Parietal lobe (tissue), 2 donors: ENCODE data around the gene ZG16. TPM values are rescaled to one million over a fixed set of nuclear protein-coding genes. Genes with fewer than 3 reads are reported as not detected.

Experiments used
- small RNA-seq: library from RNA; depleted of rRNA; stranded (forward); fragments of <200 nt; gene quantifications from one replicate; pipeline ENCODE3, GENCODE V24; 2014; ENCODE audit warnings: low replicate concordance
- total RNA-seq: library from RNA; depleted of rRNA; stranded (reverse); fragments of >200 nt; gene quantifications from one replicate; pipeline ENCODE4 v1.2.3, GENCODE V29; 2014

The ZG16 gene, protein sequence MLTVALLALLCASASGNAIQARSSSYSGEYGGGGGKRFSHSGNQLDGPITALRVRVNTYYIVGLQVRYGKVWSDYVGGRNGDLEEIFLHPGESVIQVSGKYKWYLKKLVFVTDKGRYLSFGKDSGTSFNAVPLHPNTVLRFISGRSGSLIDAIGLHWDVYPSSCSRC
- total RNA-seq: not detected

DNA sequence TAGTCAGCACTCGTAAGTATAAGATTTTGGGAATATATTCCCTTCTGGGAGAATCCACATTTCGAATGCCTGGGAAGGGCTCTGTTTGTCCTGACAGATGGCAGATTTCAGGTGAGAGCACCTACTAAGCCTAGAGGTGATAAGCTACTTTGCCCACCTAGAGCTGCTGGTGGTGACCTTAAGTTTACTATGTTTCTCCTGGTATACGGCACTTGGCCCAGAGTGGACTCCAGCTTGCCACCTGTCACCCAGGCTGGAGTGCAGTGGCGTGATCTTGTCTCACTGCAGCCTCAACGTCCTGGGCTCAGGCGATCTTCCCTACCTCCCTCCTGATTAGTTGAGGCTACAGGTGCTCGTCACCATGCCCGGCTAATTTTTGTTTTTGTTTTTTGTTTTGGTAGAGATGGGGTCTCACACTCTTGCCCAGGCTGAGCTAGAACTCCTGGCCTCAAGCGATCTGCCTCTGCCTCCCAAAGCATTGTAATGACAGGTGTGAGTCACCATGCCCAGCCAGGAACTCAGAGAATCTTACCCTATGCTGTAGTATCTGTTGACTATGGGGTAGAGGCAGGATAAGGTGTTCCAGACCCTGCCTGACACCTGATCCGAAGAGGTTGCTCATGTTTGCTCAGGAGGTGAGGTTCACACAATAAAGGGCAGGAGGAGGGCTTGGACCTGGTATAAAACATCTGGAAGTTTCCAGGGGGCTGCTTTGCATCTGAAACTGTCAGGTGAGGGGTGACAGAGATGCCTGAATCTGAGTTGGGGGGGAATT is at the start of gene ZG16:
Gene ZG16 (plus strand): TSS at position 681 of the 775 bp plus-strand sequence. CDS start 1,011 bp downstream, outside the sequence.

DNA sequence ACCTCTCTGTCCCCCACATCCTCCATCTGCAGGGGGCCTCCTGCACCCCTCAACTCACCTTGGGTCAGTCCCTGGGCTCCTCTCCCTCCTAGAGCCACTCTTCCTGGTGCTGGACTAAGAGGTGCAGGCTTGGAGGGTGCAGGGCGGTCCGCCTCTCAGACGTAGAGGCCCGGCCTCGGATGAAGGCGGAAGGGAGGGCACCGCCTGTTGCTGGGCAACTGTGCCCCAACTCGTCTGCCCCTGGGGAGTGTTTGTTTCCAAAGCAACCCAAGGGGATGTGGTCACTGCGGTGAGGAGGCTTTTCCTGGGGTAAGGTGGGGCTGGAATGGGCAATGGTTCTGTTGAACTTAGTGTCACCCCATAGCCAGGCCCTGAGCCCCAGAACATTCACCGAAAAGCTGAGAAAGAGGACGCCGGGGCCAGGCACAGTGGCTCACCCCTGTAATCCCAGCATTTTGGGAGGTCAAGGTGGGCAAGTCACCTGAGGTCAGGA is 32.2 kb upstream of the ZG16 start, which contains the start of gene C16orf54:
Gene C16orf54 (minus strand): TSS at position 138 of the 493 bp plus-strand sequence. CDS start 1,039 bp downstream, outside the sequence.

DNA sequence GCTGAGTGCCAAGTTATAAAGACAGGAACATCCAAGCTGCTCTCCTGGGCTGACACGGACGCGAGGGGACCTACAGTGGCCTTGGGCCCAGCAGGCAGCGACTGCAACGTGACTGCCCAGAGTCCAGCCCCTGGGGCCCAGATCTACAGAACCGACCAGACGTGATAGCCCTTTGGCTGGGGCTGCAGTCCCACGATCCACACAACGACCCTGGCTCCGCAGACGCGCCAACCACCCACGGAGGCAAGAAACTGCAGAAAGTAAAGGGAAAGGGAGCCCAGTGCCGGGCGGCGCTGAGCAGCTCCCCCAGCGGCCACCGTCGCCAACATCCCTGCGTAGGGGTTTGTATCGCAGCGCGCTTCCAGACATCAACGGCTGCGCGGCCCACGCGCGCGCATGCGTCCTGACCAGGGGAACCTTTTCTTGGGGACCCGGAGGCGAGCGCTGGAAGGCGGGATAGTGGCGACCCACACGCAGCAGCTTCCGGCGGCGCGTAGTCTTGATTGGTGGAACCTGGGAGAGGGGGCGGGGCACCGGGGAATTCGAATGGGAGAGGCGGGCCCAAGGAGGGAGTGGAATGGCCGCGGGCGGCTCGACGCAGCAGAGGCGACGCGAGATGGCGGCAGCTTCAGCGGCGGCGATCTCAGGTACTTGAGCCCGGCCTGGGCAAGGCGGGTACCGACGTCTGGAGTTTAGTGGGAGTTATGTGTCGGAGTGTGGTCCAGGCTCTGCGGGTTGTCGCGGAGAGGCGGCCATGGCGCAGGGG is 12.3 kb downstream of the ZG16 start, which contains the start of gene KIF22:
Gene KIF22 (plus strand): TSS at position 569 of the 766 bp plus-strand sequence. CDS start 9 bp downstream, at position 578.

DNA sequence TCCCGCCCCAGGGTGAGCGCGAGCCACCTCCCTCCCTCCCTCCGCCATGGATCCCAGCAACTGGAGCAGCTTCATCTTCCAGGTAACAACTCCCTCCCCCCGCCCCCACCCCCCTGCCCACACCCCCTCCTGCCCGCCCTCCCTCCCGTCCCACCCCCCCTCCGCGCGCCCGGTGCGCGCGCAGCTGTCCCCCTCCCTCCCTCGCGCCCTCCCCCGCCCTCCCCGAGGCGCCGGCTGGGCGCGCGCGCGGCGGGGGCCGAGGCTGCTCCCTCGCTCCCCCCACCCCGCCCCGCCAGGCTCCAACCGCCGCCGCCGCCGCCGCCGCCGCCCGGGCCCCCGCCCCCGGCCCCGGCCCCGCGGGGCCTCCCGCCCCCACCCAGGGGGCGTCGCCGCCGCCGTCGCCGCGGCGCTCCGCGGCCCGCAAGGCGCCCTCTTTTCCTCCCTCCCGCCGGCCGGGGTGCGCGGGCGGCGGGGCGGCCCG is 28.1 kb downstream of the ZG16 start, which contains the start of gene MAZ:
Gene MAZ (plus strand): TSS at position 431 of the 481 bp plus-strand sequence. CDS start 173 bp downstream, outside the sequence.

DNA sequence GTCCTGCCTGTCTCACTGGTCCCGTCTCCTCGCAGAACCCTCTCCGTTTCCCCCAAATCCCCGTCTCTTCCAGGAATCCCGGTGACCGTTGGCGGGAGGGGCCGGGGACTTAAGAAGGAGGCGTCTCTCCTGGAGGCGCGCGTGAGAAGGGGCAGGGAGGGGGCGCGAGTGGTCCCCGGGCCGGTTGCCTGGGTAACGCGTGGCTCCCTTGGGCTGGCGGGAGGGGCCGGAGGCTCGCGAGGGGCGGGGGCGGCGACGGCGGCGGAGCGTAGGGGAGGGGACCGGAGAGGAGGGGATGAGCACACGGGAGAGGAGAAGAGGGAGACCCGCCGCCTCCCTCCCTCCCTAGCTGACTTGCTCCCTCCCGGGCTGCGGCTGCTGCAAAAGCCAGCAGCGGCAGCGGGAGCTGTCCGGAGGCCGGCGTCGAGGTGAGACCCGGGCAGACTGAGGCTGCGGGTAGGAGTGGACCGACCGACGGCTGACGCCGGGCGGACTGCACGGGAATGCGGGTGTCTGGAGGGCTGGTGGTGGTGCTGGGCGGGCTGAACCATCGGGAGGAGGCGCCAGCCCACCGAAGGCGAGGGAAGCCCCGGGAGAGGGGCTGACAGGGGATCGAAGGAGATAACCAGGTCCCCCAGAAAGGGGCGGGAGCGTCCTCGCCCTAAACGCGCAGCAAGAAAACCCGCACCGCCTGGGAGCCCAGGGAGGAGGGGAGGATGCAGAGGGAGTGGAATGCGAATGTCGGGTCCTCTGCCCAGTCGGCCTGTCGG is 34.0 kb downstream of the ZG16 start, which contains the start of gene PRRT2:
Gene PRRT2 (plus strand): TSS at position 298 of the 770 bp plus-strand sequence. CDS start 862 bp downstream, outside the sequence.

DNA sequence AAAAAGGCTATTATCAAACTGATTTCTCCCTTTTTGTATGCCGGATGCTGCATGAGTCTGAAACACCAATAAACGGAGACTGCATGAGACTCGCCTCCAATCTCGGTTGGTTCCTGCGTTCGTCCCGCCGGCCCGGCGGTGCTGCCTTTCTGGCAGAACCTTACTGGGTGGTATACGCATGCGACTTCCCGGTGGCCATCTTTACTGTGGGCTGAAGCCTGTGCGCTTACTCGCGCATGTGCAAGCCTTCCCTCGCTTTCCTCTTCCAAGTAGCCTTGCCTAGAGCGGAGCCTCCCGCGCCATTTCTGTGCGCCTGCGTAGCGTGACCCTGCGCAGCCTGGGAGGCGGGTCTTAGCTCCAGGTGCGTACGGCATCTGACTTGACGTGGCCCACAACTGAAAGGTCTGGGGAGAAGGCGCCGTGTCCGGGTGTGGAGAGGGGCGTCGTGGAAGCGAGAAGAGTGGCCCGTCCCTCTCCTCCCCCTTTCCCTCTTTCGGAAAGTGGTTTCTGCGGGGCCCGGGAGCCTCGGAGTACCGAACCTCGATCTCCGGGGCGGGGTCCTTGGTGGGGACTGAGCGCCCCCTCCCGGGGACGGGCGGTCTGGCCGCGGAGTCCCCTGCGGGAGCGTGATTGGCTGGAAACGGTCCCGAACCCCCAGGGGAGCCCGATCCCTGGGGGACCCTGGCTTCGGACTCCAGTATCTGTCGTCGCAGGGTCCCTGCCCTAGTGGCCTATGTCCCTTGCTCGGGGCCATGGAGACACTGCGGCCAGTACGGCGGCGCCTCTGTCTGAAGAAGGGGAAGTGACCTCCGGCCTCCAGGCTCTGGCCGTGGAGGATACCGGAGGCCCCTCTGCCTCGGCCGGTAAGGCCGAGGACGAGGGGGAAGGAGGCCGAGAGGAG is 38.0 kb downstream of the ZG16 start, which contains the start of gene PAGR1:
Gene PAGR1 (plus strand): TSS at position 360 of the 901 bp plus-strand sequence. CDS start 374 bp downstream, at position 734.

DNA sequence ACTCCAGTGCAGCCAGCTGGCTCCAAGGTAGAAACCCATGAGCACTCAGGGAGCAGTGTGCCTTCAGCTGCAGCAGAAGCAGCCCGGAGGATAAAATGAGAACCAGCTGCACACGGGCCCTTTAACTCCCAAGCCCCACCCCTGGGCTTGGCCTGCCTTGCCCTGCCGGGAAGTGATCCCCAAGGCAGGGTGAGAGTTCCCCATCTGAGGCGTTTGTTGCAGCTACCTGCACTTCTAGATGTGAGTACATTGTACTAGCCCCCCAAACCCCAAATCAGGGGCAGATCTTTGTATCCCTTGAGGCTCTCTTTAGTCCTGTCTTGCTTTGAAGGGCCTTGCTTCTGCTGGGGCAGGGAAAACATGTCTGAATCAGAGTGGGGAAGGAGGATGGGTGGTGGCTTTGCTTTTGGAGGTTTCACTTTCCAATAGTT is 42.2 kb downstream of the ZG16 start, which contains the start of gene MVP:
Gene MVP (plus strand): TSS at position 192 of the 431 bp plus-strand sequence. CDS start 10,088 bp downstream, outside the sequence.

Small RNA genes lying within 50 kb of the gene (small RNA-seq; reads per million reads assigned to genes)
- gene AC009133.6 (not detected), gene AC120114.4 (not detected)

Other genes with a start within 250 kb of the ZG16 start
- gene SPN, start 115.0 kb upstream of the ZG16 start, total RNA-seq: under 0.01 TPM
- gene QPRT, start 99.1 kb upstream of the ZG16 start, total RNA-seq: 2.8 TPM
- 0.31 TPM for gene C16orf54, start 32.3 kb upstream of the ZG16 start, total RNA-seq
- gene KIF22, start 12.5 kb downstream of the ZG16 start, total RNA-seq: 52.9 TPM
- 292 TPM for gene MAZ, start 28.3 kb downstream of the ZG16 start, total RNA-seq
- 36.0 TPM for gene PRRT2, start 33.9 kb downstream of the ZG16 start, total RNA-seq
- gene PAGR1, start 37.9 kb downstream of the ZG16 start, total RNA-seq: 18.8 TPM
- gene MVP, start 42.2 kb downstream of the ZG16 start, total RNA-seq: 5.6 TPM
- 48.8 TPM for gene CDIPT, start 85.0 kb downstream of the ZG16 start, total RNA-seq
- 52.0 TPM for gene SEZ6L2, start 121.3 kb downstream of the ZG16 start, total RNA-seq
- gene ASPHD1, start 122.2 kb downstream of the ZG16 start, total RNA-seq: 13.1 TPM
- gene KCTD13, start 148.0 kb downstream of the ZG16 start, total RNA-seq: 36.6 TPM
- 25.4 TPM for gene TMEM219, start 183.8 kb downstream of the ZG16 start, total RNA-seq
- gene TAOK2, start 195.6 kb downstream of the ZG16 start, total RNA-seq: 55.4 TPM
- 18.8 TPM for gene HIRIP3, start 217.4 kb downstream of the ZG16 start, total RNA-seq
- 22.8 TPM for gene INO80E, start 218.0 kb downstream of the ZG16 start, total RNA-seq
- 17.2 TPM for gene DOC2A, start 232.8 kb downstream of the ZG16 start, total RNA-seq
- gene C16orf92, start 244.9 kb downstream of the ZG16 start, total RNA-seq: not detected